Measurements from ENCODE around the gene DTNBP1.

GRCh38 chr6:15504040-15504495, 158.8 kb downstream of the DTNBP1 start:
- TF ChIP-seq, protein P1, sequence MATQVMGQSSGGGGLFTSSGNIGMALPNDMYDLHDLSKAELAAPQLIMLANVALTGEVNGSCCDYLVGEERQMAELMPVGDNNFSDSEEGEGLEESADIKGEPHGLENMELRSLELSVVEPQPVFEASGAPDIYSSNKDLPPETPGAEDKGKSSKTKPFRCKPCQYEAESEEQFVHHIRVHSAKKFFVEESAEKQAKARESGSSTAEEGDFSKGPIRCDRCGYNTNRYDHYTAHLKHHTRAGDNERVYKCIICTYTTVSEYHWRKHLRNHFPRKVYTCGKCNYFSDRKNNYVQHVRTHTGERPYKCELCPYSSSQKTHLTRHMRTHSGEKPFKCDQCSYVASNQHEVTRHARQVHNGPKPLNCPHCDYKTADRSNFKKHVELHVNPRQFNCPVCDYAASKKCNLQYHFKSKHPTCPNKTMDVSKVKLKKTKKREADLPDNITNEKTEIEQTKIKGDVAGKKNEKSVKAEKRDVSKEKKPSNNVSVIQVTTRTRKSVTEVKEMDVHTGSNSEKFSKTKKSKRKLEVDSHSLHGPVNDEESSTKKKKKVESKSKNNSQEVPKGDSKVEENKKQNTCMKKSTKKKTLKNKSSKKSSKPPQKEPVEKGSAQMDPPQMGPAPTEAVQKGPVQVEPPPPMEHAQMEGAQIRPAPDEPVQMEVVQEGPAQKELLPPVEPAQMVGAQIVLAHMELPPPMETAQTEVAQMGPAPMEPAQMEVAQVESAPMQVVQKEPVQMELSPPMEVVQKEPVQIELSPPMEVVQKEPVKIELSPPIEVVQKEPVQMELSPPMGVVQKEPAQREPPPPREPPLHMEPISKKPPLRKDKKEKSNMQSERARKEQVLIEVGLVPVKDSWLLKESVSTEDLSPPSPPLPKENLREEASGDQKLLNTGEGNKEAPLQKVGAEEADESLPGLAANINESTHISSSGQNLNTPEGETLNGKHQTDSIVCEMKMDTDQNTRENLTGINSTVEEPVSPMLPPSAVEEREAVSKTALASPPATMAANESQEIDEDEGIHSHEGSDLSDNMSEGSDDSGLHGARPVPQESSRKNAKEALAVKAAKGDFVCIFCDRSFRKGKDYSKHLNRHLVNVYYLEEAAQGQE (IDR thresholded peaks at IDR 0.05; ENCODE audit: insufficient read depth in 1 of 2, low read depth in 2 of 2, low read length in 2 of 2) = no peak
- TF ChIP-seq POLR2AphosphoS5 (IDR thresholded peaks at IDR 0.05; ENCODE audit: low read depth, low read length) = no peak
- TF ChIP-seq TAF1 (IDR thresholded peaks at IDR 0.05; ENCODE audit: borderline replicate concordance, insufficient read depth, low read length) = no peak
- TF ChIP-seq SIN3A (IDR thresholded peaks at IDR 0.05; ENCODE audit: borderline replicate concordance, insufficient read depth, low read length) = no peak

Measured in PFSK-1 (cell line).